ENCODE data around the gene TIPIN.
"Not testable (repeated sequence)": the region's sequence is repeated elsewhere in the genome, so short reads cannot be mapped to it uniquely, and the experiment has no call there.

Gene TIPIN

GRCh38 chr15:66304425-66304824, 52.1 kb downstream of the TIPIN start:
- in situ Hi-C loops (cut with MboI; ENCODE audit: low sequenced_read_pairs) = not testable (repeated sequence)

DNA sequence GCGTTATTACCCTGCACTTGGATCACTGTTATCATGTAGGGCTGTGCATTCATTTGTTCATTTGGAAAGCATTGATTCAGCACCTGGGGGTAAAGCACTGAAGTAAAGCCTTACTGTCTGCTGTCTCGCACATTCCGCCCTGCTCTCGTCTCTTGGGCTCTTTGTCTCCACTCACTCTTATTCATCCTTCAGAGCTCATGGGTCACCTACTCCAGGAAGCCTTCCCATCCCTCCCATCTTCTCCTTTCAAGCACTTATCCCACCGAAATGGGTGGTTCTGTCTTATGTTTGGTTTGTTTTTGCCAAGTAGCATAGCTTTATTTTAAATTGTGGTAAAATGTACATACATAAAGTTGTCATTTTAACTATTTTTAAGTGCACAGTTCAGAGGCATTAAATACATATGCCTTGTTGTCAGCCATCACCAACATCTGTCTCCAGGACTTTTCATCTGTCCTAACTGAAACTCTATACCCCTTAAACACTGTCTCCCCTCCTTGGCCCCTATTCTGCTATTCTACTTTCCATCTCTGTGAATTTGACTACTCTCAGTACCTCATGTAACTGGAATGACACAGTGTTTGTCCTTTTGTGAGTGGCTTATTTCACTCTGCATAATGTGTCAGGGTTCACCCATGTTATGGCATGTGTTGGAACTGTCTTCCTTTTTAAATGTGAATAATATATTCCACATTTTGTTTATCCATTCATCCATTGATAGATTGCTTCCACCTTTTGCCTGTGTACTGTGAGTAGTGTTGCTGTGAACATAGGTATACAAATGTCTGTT, 53.8 kb downstream of the TIPIN start:
- in situ Hi-C loops (cut with MboI; ENCODE audit: low sequenced_read_pairs) = no loop called here

DNA sequence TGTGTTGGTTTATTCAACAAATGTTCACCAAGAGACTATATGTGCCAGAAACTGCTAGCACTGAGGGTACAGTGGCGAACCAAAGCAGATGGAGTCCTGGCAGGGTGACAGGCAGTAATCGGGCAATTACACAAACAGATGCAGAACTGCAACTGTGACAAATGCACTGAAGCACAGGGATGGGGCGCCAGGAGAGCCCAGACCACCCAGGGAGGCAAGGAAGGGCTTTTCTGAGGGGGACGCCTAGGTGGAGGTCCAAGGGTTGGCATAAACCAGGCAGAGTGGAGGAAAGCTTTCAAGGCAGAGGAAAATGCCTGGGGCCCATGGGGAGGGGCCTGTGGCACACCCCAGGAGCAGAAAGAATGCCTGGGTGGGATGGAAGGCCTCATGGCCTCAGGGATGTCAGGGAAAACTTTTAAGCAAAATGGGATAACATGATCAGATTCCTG, 57.7 kb downstream of the TIPIN start:
- in situ Hi-C loops (cut with MboI; ENCODE audit: low sequenced_read_pairs) = no loop called here

DNA sequence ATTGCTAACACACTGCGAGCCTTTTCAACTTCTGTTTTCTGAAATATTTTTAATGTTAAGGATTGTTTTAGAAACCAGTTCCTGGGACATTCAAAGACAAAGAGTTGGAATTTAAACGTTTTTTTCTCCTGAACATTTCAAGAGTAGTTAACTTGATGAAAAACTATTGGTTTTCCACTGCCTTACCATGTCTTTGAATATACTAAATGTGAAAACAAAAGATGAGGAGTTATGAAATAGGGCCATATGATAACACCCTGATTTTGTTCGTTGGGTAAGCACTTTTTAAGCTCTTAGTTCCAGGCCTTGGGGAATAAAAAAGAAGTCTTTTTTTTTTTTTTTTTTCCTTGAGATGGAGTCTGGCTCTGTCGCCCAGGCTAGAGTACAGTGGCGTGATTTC, 60.3 kb downstream of the TIPIN start:
- in situ Hi-C loops (cut with MboI; ENCODE audit: low sequenced_read_pairs) = no loop called here

DNA sequence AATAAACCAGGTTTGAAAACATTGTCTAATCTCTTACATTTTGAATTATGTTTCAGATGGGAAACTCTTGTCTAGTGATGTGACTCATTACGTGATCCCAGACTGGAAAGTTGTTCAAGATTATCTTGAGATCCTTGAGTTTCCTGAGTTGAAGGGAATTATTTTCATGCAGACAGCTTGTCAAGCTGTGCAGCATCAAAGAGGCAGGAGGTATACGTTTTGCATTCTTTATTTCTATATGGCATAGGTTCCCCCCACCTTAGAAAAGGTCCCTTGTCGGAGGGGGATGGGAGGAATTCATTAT, 61.6 kb downstream of the TIPIN start:
- in situ Hi-C loops (cut with MboI; ENCODE audit: low sequenced_read_pairs) = no loop called here

DNA sequence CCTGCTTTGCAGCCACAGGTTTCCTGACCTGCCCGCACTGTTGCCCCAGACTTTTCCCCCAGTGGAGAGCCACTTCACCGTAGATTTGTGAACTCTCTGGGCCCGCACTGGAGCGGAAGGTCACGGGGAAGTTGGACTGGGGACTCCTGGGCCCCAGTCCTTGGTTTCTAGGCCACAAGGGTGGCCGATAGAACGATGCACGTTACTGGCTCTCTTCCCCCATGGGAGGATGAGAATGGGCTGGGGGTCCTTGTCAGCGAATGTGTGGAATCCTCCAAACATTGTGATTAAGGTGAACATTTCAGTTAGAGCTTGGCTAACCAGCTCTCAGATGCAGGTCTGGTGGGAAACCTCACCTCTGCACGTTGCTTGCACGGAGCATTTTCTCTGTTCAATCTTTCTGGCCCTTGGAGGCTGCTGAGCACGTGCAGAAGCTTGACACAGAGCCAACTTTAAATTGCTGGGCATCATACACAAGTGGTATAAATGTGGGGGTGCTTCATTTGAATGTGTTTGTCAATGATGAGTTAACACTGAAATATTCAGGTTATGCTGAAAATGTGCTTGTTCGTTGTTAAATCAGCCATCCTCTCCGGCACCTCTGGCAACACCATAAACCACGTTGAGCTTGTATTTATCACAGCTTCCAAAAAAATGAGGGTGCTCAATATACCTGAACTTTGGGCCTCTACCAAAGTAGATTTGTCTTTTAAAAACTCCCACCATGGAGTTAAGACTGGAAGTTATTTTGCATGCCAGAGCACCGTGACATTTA, 62.1 kb downstream of the TIPIN start:
- in situ Hi-C loops (cut with MboI; ENCODE audit: low sequenced_read_pairs) = no loop called here

- in situ Hi-C loops (cut with MboI; ENCODE audit: low sequenced_read_pairs) = no loop called here
Observed at GRCh38 chr15:66293419-66294156, 62.9 kb downstream of the TIPIN start, which contains the start of gene DIS3L. DIS3L (plus strand) TSS chr15:66293568; CDS start chr15:66293597, 29 bp downstream.

DNA sequence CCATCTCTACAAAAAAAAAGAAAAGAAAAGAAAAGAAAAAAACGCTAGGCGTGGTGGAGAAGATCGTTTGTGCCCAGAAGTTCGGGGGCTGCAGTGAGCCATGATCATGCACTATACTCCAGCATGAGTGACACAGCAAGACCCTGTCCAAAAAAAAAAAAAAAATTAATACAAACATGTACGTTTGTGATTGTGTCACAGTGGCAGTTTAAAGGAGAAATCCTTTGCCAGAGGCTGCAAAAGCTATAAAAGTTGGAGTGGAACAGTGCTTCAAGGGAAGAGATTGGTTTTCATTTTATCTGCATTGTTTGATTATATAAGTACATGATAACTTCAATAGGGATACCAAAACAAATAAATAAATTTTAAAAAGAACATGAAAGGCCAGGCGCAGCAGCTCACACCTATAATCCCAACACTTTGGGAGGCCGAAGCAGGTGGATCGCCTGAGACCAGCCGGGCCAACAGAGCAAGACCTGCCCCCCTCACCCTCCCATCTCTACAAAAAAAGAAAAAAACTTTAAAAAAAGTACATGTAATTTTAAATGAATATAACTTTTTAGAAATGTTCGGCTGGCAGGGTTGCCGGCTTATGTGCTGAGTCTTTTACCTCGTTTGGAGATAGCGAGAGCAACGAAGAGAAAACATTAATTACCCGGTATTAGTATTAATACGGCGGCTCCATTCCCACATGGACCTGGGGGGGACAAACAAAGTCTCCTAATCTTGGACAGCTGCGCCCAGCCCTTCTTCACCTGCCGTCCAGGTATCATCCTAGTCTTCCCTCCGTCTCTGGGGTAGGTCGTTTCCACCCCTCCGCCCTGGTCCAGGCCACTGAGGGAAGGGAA, 63.7 kb downstream of the TIPIN start:
- in situ Hi-C loops (cut with MboI; ENCODE audit: low sequenced_read_pairs) = no loop called here

DNA sequence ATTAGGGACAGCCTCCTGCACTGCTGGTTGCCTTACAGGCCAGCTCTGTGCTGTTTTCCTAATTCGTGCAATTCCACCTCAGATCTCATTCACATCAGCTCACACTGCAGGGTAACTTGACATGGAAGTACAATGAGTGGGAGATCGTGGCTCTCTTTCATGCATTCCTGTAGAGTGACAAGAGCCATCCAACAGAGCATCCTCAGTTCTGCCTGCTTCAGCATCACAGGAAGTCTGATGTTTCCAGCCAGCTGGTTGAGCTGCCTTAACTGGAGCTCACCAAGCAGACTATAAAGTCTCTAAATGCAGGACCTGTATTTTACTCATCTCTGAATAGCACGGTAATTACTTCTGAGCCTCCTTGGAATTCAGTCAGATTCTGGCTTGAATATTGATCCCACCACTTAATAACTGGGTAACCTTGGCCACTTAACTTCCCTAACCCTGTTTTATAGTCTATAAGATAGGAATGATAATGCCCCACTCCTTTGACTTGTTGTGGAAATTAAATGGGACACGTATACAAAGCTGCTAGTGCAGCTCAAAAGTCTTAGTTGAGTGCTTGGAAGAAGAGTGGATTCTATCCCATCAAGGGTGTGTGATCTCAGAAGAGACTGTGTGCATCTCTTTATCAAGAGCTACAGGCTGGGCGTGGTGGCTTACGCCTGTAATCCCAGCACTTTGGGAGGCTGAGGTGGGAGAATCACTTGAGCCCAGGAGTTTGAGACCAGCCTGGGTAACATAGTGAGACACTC, 64.5 kb downstream of the TIPIN start:
- in situ Hi-C loops (cut with MboI; ENCODE audit: low sequenced_read_pairs) = no loop called here

DNA sequence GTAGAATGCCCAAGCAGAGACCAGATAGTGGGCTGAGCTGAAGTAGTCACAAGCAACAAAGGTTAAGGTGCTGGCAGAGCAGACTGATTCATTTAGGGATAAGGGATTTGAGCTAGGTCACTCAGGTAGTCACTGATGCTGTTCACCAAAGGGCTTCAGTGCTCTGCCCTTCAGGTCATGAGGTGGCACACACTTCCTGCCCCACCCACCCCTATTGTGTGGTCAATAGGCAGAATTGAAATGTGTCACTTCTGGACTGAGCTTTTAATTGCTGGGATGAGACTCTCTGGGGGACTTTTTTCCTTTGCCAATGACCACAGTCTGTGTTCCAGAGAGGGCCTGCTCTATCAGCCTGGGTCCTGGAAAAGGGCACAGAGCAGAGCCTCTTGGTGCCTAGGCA, 66.0 kb downstream of the TIPIN start:
- in situ Hi-C loops (cut with MboI; ENCODE audit: low sequenced_read_pairs) = no loop called here

GRCh38 chr15:66290007-66290406, 66.5 kb downstream of the TIPIN start:
- in situ Hi-C loops (cut with MboI; ENCODE audit: low sequenced_read_pairs) = no loop called here

DNA sequence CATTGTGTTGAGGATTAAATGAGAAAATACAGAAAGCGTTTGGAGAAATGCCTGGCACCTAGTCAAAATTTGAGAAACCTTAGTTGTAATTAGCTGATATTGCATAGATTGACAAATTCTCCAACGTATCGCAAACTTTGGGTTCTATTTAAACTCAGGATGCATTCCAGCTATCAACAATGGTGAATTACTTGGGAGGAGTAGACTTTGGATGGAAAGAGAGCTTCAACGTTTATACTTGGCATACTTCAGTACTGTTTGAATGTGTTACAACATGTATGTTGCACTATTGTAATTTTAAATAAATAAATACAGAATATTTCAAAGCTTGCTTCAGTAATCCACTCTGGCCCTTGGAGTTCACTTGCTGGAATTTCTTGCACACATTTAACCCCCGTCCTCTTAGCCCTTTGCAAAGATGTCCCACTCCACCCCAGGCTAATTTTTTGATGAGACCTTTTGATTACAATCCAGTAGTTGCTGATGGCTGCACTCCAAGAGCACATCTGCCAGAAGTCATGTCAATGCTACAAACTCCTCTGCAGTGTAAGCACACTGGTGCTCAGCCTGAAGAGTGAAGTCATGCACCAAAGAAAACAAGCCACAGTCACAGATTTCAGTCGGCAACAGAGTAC, 67.8 kb downstream of the TIPIN start:
- in situ Hi-C loops (cut with MboI; ENCODE audit: low sequenced_read_pairs) = no loop called here

DNA sequence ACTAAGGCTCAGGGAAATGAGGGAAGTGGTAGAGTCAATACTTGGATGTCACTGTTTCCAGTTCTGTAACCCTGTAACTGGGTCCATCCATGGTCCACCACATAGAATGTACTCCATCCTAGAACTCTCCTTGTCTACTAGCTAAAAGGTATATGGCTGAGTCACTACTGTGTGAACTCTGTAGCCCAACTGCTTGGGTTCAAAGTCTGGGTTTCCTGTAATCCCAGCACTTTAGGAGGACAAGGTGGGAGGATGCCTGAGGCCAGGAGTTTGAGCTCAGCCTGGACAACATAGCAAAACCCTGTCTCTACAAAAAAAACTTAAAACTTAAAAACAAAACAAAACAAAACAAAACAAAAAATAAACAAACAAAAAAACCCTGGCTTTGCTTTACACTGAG, 68.4 kb downstream of the TIPIN start:
- in situ Hi-C loops (cut with MboI; ENCODE audit: low sequenced_read_pairs) = no loop called here

GRCh38 chr15:66287461-66288057, 68.9 kb downstream of the TIPIN start:
- in situ Hi-C loops (cut with MboI; ENCODE audit: low sequenced_read_pairs) = no loop called here

All from HL-60/S4 (cell line).